Activated T-cell treated with anti-CD3 and anti-CD28 coated beads, Interleukin-2, amount 50 U/mL, for 24 hours (primary cell): ENCODE results near the gene COL1A2.

ENCODE experiments used
- DNase-seq: peaks from one replicate; pipeline ENCODE4 v3.0.0-alpha.2; 2020
- H3K27ac Mint-ChIP-seq: 2 replicates; pipeline ENCODE4 v1.8.0; 2020; ENCODE audit warnings: mild to moderate bottlenecking, mixed read lengths
- H3K27me3 Mint-ChIP-seq: 2 replicates; pipeline ENCODE4 v1.8.0; 2020; ENCODE audit warnings: mixed read lengths
- H3K36me3 Mint-ChIP-seq: 2 replicates; pipeline ENCODE4 v1.8.0; 2020; ENCODE audit warnings: low read depth, mixed read lengths
- H3K4me1 Mint-ChIP-seq: 2 replicates; pipeline ENCODE4 v1.8.0; 2020; ENCODE audit warnings: low read depth, mixed read lengths
- H3K4me3 Mint-ChIP-seq: 2 replicates; pipeline ENCODE4 v1.8.0; 2020; ENCODE audit warnings: mild to moderate bottlenecking, moderate library complexity, mixed read lengths
- H3K9me3 Mint-ChIP-seq: 2 replicates; pipeline ENCODE4 v1.8.0; 2020; ENCODE audit warnings: mixed read lengths

The COL1A2 gene

GRCh38 chr7:94410413-94411187 lies 15.9 kb downstream of the COL1A2 start:
- Mint-ChIP-seq H3K4me1 (no peaks in the 10 kb centered on the region), H3K27me3 (no peaks in the 10 kb centered on the region), H3K27ac (no peak overlapping the region), H3K4me3 (no peak overlapping the region), H3K36me3 (no peaks in the 10 kb centered on the region), H3K9me3 (no peaks in the 10 kb centered on the region)
- DNase-seq: no peak

GRCh38 chr7:94411188-94411466 lies 16.4 kb downstream of the COL1A2 start:
- no peaks in the 10 kb centered on the region for H3K36me3 Mint-ChIP-seq
- no peak overlapping the region for H3K27ac Mint-ChIP-seq
- DNase-seq: no peak
- no peaks in the 10 kb centered on the region for H3K9me3 Mint-ChIP-seq
- H3K4me1 Mint-ChIP-seq: no peaks in the 10 kb centered on the region
- H3K27me3 Mint-ChIP-seq: no peaks in the 10 kb centered on the region
- no peak overlapping the region for H3K4me3 Mint-ChIP-seq

GRCh38 chr7:94412762-94413322 lies 18.1 kb downstream of the COL1A2 start:
- no peak for DNase-seq
- no peak overlapping the region for H3K4me3 Mint-ChIP-seq
- H3K4me1 Mint-ChIP-seq: no peaks in the 10 kb centered on the region
- no peaks in the 10 kb centered on the region for H3K9me3 Mint-ChIP-seq
- no peak overlapping the region for H3K27ac Mint-ChIP-seq
- no peaks in the 10 kb centered on the region for H3K36me3 Mint-ChIP-seq
- no peaks in the 10 kb centered on the region for H3K27me3 Mint-ChIP-seq

GRCh38 chr7:94414481-94414880 lies 19.8 kb downstream of the COL1A2 start:
- Mint-ChIP-seq H3K27me3 (peaks cover 3% of the 10 kb centered on the region), H3K4me1 (no peaks in the 10 kb centered on the region), H3K27ac (no peak overlapping the region), H3K9me3 (no peaks in the 10 kb centered on the region), H3K36me3 (no peaks in the 10 kb centered on the region), H3K4me3 (no peak overlapping the region)
- DNase-seq: no peak

- peaks cover 3% of the 10 kb centered on the region for H3K27me3 Mint-ChIP-seq
- no peak overlapping the region for H3K27ac Mint-ChIP-seq
- no peaks in the 10 kb centered on the region for H3K4me1 Mint-ChIP-seq
- H3K4me3 Mint-ChIP-seq: no peak overlapping the region
- no peaks in the 10 kb centered on the region for H3K36me3 Mint-ChIP-seq
- DNase-seq: no peak
- no peaks in the 10 kb centered on the region for H3K9me3 Mint-ChIP-seq
Measured at GRCh38 chr7:94414980-94415379, 20.3 kb downstream of the COL1A2 start.

- DNase-seq: no peak
- Mint-ChIP-seq H3K27me3 (peaks cover 3% of the 10 kb centered on the region), H3K27ac (no peak overlapping the region), H3K4me3 (no peak overlapping the region), H3K4me1 (no peaks in the 10 kb centered on the region), H3K9me3 (no peaks in the 10 kb centered on the region), H3K36me3 (no peaks in the 10 kb centered on the region)
Measured at GRCh38 chr7:94417306-94417705, 22.6 kb downstream of the COL1A2 start.

- H3K4me3 Mint-ChIP-seq: no peak overlapping the region
- DNase-seq: no peak
- H3K27ac Mint-ChIP-seq: no peak overlapping the region
- no peaks in the 10 kb centered on the region for H3K9me3 Mint-ChIP-seq
- no peaks in the 10 kb centered on the region for H3K36me3 Mint-ChIP-seq
- no peaks in the 10 kb centered on the region for H3K4me1 Mint-ChIP-seq
- H3K27me3 Mint-ChIP-seq: peaks cover 5% of the 10 kb centered on the region
Measured at GRCh38 chr7:94417901-94418300, 23.2 kb downstream of the COL1A2 start.

GRCh38 chr7:94418851-94419250 lies 24.2 kb downstream of the COL1A2 start:
- Mint-ChIP-seq H3K4me3 (no peak overlapping the region), H3K27ac (no peak overlapping the region), H3K36me3 (no peaks in the 10 kb centered on the region), H3K9me3 (no peaks in the 10 kb centered on the region), H3K27me3 (peaks cover 7% of the 10 kb centered on the region), H3K4me1 (no peaks in the 10 kb centered on the region)
- DNase-seq: no peak

GRCh38 chr7:94420328-94420727 lies 25.6 kb downstream of the COL1A2 start:
- Mint-ChIP-seq H3K9me3 (no peaks in the 10 kb centered on the region), H3K4me1 (no peaks in the 10 kb centered on the region), H3K36me3 (no peaks in the 10 kb centered on the region), H3K4me3 (no peak overlapping the region), H3K27ac (no peak overlapping the region), H3K27me3 (peaks cover 7% of the 10 kb centered on the region)
- no peak for DNase-seq

GRCh38 chr7:94421681-94422080 lies 27.0 kb downstream of the COL1A2 start:
- Mint-ChIP-seq H3K36me3 (no peaks in the 10 kb centered on the region), H3K27me3 (peaks cover 7% of the 10 kb centered on the region), H3K4me3 (no peak overlapping the region), H3K27ac (no peak overlapping the region), H3K9me3 (no peaks in the 10 kb centered on the region), H3K4me1 (no peaks in the 10 kb centered on the region)
- no peak for DNase-seq

- H3K36me3 Mint-ChIP-seq: no peaks in the 10 kb centered on the region
- H3K9me3 Mint-ChIP-seq: no peaks in the 10 kb centered on the region
- no peak overlapping the region for H3K27ac Mint-ChIP-seq
- H3K4me1 Mint-ChIP-seq: no peaks in the 10 kb centered on the region
- no peak for DNase-seq
- H3K4me3 Mint-ChIP-seq: no peak overlapping the region
- H3K27me3 Mint-ChIP-seq: peaks cover 7% of the 10 kb centered on the region
Measured at GRCh38 chr7:94422136-94422535, 27.4 kb downstream of the COL1A2 start.

GRCh38 chr7:94422827-94423460 lies 28.2 kb downstream of the COL1A2 start:
- no peaks in the 10 kb centered on the region for H3K36me3 Mint-ChIP-seq
- no peak overlapping the region for H3K27ac Mint-ChIP-seq
- no peaks in the 10 kb centered on the region for H3K4me1 Mint-ChIP-seq
- no peak for DNase-seq
- no peak overlapping the region for H3K4me3 Mint-ChIP-seq
- peaks cover 7% of the 10 kb centered on the region for H3K27me3 Mint-ChIP-seq
- no peaks in the 10 kb centered on the region for H3K9me3 Mint-ChIP-seq

GRCh38 chr7:94423863-94424735 lies 29.4 kb downstream of the COL1A2 start:
- H3K4me3 Mint-ChIP-seq: no peak overlapping the region
- no peaks in the 10 kb centered on the region for H3K4me1 Mint-ChIP-seq
- DNase-seq: no peak
- H3K27ac Mint-ChIP-seq: no peak overlapping the region
- no peaks in the 10 kb centered on the region for H3K36me3 Mint-ChIP-seq
- no peaks in the 10 kb centered on the region for H3K9me3 Mint-ChIP-seq
- H3K27me3 Mint-ChIP-seq: peaks cover 4% of the 10 kb centered on the region

- no peak for DNase-seq
- Mint-ChIP-seq H3K4me1 (no peaks in the 10 kb centered on the region), H3K27ac (no peak overlapping the region), H3K36me3 (no peaks in the 10 kb centered on the region), H3K4me3 (no peak overlapping the region), H3K9me3 (no peaks in the 10 kb centered on the region), H3K27me3 (peaks cover 4% of the 10 kb centered on the region)
Measured at GRCh38 chr7:94425546-94425945, 30.9 kb downstream of the COL1A2 start.
